PC-9 (cell line): Measurements from ENCODE around the gene USP3.

Experiments
- EZH2 ChIP-seq: fragments of 200-600 bp; sonication (generic); IDR thresholded peaks from 2 replicates; pipeline ENCODE4 v1.8.0; 2017; ENCODE audit warnings: antibody characterized with exemption, low read depth
- TF ChIP-seq, protein P1 (sequence below): fragments of 200-600 bp; sonication (generic); conservative IDR thresholded peaks from 2 replicates; pipeline ENCODE4 v1.6.1; 2017; ENCODE audit warnings: mixed run types, antibody characterized with exemption, mild to moderate bottlenecking, moderate library complexity

DNA sequence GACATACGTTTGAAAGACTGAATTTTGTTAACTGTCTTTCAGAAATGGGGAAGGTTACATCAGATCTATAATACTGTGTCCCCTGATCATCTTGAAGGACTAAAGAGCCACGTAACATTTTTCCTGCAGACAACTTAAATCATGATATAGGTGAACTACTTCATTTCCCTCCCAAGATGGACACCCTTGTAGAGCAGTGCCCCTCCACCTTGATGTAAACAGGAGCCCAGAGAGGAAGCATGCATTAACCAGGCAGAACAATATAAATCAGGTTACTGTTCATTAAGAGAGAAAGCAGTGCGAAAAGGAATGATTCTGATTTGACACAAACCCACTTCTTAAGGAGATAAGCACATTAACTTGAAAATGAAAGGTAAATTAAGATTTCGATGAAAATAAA, 36.1 kb downstream of the USP3 start:
- TF ChIP-seq, protein P1, sequence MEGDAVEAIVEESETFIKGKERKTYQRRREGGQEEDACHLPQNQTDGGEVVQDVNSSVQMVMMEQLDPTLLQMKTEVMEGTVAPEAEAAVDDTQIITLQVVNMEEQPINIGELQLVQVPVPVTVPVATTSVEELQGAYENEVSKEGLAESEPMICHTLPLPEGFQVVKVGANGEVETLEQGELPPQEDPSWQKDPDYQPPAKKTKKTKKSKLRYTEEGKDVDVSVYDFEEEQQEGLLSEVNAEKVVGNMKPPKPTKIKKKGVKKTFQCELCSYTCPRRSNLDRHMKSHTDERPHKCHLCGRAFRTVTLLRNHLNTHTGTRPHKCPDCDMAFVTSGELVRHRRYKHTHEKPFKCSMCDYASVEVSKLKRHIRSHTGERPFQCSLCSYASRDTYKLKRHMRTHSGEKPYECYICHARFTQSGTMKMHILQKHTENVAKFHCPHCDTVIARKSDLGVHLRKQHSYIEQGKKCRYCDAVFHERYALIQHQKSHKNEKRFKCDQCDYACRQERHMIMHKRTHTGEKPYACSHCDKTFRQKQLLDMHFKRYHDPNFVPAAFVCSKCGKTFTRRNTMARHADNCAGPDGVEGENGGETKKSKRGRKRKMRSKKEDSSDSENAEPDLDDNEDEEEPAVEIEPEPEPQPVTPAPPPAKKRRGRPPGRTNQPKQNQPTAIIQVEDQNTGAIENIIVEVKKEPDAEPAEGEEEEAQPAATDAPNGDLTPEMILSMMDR = no peak
- TF ChIP-seq EZH2 = no peak
